ENCODE measurements around the gene CLDN6. TPM values are rescaled to one million over a fixed set of nuclear protein-coding genes. Genes with fewer than 3 reads are reported as not detected.

Gene CLDN6
- total and polyA plus RNA-seq, 9 of the 15 experiments (the other 6 are each of a cell fraction or from before 2014, with no cell fraction given) = 0.22 to 0.75 (median 0.38) TPM; not detected in 3

GRCh38 chr16:3023669-3024478, 5.9 kb upstream of the CLDN6 start, which contains the start of the genes HCFC1R1 and THOC6 (continued):
- TF ChIP-seq PKNOX1 (IDR thresholded peaks at IDR 0.05) (peak; percentile 40), MXI1 (IDR thresholded peaks at IDR 0.05; ENCODE audit: low read depth, low read length) (peak; percentile 31), TFAM (CRISPR knock-in tag; conservative IDR thresholded peaks at IDR 0.05) (no peak), PML (IDR thresholded peaks at IDR 0.05; ENCODE audit: low read length) (peak; percentile 71), ATF1 (CRISPR knock-in tag; IDR thresholded peaks at IDR 0.05) (peak; percentile 22; the same call in 1 of the 2 replicates), ATF1 (tag; IDR thresholded peaks at IDR 0.05) (peak; percentile 97), ZZZ3 (IDR thresholded peaks at IDR 0.05) (no peak), HDAC8 (tag; IDR thresholded peaks at IDR 0.05) (peak; percentile 35; the same call in 1 of the 2 replicates), NR2C1 (IDR thresholded peaks at IDR 0.05) (peak; percentile 82), NR2C1 (tag; IDR thresholded peaks at IDR 0.05) (peak; percentile 95), HDAC1 (IDR thresholded peaks at IDR 0.05) (no peak; a peak in 2 of 4 replicates), ZBTB9 (CRISPR knock-in tag; IDR thresholded peaks at IDR 0.05) (peak; percentile 82; the same call in 1 of the 2 replicates), TAF15 (IDR thresholded peaks at IDR 0.05; ENCODE audit: low read depth, low read length) (peak; percentile 42; the same call in 1 of the 2 replicates), ZNF589 (CRISPR knock-in tag; IDR thresholded peaks at IDR 0.05; ENCODE audit: low read depth) (no peak), ZBED1 (IDR thresholded peaks at IDR 0.05) (peak; percentile 74; the same call in 1 of the 2 replicates), ETV6 (IDR thresholded peaks at IDR 0.05; ENCODE audit: borderline replicate concordance in 1 of 2, low read depth in 2 of 2, low read length in 1 of 2) (peak in 1 of 2 experiments; percentile 10; a peak in 1 of 4 replicates), ETV6 (CRISPR knock-in tag; IDR thresholded peaks at IDR 0.05; ENCODE audit: borderline replicate concordance) (no peak), GABPA (tag; conservative IDR thresholded peaks at IDR 0.05; ENCODE audit: low read depth) (peak; percentile 83), MAFF (IDR thresholded peaks at IDR 0.05; ENCODE audit: low read length) (no peak), MXD1 (CRISPR knock-in tag; IDR thresholded peaks at IDR 0.05; ENCODE audit: borderline replicate concordance, poor library complexity, severe bottlenecking) (no peak), ZNF253 (CRISPR knock-in tag; conservative IDR thresholded peaks at IDR 0.05) (0 out of 2 replicates have a peak, but pooled peaks have one; percentile 50), ID3 (CRISPR knock-in tag; IDR thresholded peaks at IDR 0.05) (no peak), ID3 (tag; IDR thresholded peaks at IDR 0.05) (peak; percentile 83), ZNF354B (CRISPR knock-in tag; IDR thresholded peaks at IDR 0.05) (no peak), TAF7 (tag; IDR thresholded peaks at IDR 0.05) (0 out of 2 replicates have a peak, but pooled peaks have one; percentile 16)

All from K562 (cell line).